Stimulated activated CD8-positive, alpha-beta memory T cell treated with anti-CD3 and anti-CD28 coated beads, Interleukin-7, amount 100 ng/mL, for 1 hour (primary cell): Measurements from ENCODE around the gene PASD1.
"Not testable (repeated sequence)": the region's sequence is repeated elsewhere in the genome, so short reads cannot be mapped to it uniquely, and the experiment has no call there.

Experiments used
- DNase-seq, 2 donors: peaks; one replicate each; pipeline ENCODE4 v3.0.0-alpha.2; 2020; ENCODE audit warnings: low read depth in 2 of 2

Gene PASD1, protein sequence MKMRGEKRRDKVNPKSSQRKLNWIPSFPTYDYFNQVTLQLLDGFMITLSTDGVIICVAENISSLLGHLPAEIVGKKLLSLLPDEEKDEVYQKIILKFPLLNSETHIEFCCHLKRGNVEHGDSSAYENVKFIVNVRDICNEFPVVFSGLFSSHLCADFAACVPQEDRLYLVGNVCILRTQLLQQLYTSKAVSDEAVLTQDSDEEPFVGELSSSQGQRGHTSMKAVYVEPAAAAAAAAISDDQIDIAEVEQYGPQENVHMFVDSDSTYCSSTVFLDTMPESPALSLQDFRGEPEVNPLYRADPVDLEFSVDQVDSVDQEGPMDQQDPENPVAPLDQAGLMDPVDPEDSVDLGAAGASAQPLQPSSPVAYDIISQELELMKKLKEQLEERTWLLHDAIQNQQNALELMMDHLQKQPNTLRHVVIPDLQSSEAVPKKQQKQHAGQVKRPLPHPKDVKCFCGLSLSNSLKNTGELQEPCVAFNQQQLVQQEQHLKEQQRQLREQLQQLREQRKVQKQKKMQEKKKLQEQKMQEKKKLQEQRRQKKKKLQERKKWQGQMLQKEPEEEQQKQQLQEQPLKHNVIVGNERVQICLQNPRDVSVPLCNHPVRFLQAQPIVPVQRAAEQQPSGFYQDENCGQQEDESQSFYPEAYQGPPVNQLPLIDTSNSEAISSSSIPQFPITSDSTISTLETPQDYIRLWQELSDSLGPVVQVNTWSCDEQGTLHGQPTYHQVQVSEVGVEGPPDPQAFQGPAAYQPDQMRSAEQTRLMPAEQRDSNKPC

DNA sequence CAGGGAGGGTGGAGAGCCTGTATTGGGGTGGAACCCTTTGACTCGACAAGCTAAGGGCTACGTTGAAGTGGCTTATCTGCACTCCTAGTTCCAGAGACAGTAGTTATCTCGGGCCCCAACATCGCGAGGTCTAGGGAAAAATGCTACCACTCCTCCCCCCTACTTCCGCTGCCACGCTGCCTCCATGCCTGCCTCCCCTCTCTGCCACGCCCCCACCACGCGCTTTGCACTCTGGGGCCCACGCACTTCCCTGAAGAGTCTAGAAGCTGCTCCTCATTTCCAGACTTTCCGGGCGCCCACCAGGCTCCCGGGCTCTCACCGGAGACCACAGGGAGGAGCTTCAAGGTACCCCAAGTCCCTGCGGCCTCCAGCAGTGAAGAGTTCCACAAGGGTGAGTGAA, at the start of gene PASD1:
Gene PASD1, plus strand, starts transcription at position 227 of the 400 bp plus-strand sequence. CDS start 37,879 bp downstream, outside the sequence.
- no peak for DNase-seq

DNA sequence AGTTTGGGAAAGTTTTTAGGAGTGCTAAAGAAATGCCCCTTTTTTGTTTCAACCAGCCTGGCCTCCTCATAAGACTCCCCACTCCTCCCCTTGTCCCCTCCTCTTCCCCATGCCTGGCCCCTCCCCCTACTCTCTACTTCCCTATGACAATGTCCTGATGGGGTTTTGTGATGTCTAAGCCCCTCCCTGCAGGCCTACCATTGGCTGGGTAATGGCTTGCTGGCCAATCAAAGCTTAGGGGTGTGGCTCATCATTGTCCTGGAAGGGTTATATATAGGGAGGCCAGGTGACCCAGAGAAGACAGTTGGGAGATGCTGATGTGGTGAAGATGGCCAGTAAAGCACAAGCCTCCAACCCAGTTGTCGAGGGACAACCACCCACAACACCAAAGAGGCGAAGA, 48.2 kb upstream of the PASD1 start:
- no peak for DNase-seq

DNA sequence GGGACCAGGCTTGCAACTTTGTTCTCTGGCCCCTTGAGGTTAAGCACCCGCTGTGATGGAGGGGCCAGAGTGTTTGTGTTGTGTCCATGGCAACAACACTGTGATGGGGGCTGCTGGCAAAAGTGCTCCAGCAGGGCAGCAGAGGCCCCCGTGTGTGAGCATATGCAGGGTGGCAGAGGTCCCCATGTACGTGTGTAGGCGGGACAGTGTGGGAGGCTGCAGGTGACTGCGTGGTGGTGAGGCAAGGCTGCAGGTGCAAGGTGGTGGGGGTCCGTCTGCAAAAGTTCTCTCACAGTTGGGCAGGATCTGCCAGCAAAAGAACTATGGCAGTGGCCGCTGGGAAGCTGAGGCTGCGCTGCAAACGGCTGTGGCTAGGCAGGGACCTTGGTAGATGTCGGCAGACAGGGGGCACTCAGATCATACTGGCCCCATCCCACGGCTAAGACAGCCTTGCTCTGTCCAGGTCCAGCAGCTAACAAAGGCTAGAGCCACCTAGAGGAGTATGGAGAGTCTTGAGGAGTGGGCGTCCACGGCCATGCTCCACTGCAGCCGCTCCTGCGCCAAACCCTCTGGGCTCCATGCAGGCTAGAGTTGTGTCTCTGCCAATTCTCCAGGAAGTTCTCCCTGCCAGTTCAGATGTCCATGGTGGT, 46.8 kb upstream of the PASD1 start:
- DNase-seq: no peak

DNA sequence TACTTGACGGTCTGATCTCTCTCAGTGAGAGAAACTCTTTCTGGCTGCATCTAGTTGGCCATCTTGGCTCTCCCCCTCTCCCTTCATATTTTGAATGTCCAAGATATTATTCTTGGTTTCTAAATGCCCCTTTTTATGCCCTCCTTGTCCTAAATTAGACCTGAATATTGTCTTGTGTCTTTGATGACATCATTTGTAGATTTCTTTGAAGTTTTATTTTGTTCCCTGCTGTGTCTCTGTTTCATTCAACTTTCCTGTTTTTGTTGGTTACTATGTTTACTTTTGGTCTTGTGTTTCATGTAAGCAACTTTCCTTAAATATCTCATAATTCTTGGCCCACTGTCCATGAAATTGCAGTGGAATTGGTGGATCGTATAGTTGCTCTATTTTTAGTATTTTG, 46.1 kb upstream of the PASD1 start:
- no peak for DNase-seq

DNA sequence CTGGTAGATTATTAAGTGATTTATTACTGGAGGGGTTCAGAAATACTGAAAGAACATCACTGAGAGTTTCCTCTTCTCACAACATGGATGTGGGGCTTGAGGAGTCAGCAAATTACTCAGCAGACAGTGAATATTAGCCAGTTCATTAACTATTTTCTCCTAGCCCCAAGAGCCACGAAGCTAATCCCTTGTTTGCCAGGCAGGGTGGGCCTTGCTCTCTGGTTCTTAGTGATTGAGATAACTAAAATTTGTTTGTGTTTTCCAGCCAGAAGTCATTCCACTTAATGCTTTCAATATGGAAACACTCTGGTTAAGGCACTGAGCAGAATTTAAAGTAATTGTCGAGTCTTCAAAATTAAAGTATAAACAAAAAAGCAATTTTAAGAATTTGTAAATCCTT, 40.1 kb upstream of the PASD1 start:
- DNase-seq: no peak

DNA sequence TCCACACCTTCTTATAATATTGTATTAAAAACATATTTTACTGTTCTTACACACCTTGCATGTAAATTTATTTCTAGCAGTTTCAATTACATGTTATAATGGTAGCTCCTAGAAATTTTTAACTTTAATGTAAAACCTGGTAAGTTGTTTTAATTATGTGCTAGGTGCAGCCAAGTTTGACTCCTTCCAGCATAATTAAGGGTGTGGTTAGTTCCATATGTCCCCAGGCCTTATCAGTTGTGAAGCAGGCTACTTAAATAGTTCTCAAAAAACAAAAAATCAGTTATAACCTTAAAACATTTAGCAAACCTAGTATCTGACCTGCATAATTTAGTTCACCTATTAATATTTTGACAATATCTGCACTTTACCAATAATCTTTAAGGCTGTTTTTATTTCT, 26.9 kb upstream of the PASD1 start:
- DNase-seq: no peak

DNA sequence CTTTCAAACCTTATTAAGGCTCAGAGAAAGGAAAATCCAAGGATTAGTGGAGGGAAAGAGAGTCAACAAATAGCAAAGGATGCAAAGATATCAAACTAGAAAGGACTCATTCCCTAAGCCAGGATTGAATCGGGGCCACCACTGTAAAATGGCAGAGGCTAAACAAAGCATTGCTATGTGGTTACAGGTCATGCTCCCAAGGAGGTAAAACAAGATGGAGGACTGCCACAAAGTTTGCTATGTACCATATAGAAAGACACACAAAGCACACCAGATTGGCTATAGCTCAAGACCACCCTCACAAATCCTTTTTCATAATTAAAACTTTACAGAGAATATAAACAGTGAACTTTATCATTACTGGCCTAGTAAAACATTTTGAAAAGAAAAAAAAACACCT, 25.9 kb upstream of the PASD1 start:
- no peak for DNase-seq

DNA sequence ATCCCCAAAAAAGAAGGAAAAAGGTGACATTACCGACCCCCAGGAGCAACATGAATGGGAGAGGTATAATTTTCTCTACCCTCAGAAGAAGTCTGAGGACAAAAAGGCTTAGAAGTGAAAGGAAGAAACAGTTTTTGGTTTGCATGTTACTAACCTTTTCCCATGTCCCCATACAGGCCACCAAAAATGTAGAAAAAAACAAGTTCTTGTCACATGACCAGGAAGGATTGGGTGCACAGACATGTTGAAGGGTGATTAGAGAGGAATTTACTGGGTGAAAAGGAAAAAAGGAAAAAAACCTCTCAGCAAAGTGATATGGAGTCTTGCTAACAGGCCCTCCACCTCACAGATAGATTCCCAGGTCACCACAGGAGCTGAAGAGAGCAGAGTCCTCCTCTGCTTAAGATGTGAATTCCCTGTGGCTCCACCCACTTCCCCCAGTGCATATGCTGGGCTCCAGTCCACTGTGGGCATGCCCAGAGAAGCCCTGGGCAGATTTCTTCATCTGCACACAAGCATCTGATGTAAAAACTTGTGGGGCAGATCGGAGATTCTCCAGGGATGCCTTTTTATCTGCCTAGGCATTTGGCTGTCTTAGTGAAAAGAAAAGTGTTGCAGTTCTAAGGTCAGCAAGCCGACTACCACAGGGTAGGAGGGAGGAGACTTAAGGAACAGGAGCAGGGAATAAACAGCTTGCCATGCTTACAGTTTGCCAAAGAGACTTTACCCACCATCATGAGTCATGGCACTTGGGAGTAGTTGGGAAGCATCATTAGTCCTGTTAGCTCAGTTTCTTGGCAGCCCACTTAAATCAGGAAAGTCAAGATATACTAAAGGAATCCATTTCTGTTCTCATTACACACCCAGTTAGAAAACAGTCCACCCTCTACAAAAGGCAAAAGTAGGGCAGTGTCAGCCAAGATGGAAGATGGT, 25.0 kb upstream of the PASD1 start:
- DNase-seq: no peak

DNA sequence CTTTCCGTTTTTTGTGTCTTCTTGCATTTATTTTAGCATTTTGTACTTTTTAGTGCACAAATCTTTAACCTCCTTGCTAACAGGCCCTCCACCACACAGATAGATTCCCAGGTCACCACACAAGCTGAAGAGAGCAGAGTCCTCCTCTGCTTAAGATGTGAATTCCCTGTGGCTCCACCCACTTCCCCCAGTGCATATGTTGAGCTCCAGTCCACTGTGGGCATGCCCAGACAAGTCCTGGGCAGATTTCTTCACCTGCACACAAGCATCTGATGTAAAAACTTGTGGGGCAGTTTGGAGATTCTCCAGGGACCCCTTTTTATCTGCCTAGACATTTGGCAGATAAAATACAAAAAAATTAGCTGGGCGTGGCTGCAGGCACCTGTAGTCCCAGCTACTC, 19.8 kb upstream of the PASD1 start:
- no peak for DNase-seq

DNA sequence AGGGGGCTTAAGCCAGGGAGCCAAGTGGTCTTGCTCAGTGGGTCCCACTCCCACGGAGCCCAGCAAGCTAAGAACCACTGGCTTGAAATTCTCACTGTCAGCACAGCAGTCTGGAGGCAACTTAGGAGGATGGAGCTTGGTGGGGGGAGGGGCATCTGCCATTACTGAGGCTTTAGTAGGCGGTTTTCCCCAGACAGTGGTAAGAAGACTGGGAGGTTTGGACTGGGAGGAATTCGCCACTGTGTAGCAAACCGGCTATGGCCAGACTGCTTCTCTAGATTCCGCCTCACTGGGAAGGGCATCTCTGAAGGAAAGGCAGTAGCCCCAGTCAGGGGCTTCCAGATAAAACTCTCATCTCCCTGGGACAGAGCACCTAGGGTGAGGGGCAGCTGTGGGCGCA, 17.2 kb upstream of the PASD1 start:
- DNase-seq: not testable (repeated sequence)

DNA sequence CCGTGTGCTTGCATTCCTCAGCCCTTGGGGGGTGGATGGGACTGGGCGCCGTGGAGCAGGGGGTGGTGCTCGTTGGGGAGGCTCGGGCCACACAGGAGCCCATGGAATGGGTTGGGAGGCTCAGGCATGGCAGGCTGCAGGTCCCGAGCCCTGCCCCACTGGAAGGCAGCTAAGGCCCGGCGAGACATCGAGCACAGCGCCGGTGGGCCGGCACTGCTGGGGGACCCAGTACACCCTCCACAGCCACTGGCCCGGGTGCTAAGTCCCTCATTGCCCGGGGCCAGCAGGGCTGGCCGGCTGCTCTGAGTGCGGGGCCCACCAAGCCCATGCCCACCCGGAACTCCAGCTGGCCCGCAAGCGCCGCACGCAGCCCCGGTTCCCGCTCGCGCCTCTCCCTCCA, 12.3 kb upstream of the PASD1 start:
- DNase-seq: not testable (repeated sequence)

DNA sequence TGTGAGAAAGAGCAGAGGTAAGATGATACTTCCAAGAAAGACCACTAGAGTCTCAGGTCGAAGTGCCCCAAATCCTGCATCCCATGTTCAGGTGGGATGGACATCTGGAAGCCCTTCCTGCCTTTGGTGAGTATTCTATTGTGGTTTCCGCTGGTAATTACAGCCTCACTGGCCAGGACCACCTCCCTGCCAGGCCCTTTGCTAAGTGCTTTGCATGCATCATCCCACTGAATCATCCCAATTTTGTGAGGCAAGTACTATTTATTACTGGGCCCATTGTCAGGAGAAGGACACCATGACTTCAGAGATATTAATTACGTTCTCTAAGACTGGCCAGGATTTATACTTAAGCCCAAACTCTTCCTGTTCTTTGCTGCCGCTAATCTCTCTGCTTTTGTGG, 10.7 kb upstream of the PASD1 start:
- DNase-seq: no peak

DNA sequence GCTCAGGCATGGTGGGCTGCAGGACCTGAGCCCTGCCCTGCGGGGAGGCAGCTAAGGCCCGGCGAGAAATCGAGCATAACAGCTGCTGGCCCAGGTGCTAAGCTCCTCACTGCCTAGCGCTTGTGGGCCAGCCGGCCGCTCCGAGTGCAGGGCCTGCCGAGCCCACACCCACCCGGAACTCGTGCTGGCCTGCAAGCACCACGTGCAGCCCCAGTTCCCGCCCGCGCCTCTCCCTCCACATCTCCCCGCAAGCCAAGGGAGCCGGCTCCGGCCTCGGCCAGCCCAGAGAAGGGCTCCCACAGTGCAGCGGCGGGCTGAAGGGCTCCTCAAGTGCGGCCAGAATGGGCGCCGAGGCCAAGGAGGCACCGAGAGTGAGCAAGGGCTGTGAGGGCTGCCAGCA, 8.2 kb upstream of the PASD1 start:
- not testable (repeated sequence) for DNase-seq

DNA sequence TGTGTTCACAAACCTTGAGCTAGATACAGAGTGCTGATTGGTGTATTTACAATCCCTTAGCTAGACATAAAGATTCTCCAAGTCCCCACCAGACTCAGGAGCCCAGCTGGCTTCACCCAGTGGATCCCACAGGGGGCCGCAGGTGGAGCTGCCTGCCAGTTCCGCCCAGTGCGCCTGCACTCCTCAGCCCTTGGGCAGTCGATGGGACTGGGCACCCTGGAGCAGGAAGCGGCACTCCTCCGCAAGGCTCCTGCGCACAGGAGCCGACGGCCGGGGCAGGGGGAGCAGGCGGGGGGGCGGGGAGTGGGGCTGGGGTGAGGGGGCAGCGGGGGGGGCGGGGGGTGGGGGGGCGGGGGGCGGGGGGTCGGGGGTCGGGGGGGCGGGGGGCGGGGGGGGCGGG, 990 bp upstream of the PASD1 start:
- not testable (repeated sequence) for DNase-seq

DNA sequence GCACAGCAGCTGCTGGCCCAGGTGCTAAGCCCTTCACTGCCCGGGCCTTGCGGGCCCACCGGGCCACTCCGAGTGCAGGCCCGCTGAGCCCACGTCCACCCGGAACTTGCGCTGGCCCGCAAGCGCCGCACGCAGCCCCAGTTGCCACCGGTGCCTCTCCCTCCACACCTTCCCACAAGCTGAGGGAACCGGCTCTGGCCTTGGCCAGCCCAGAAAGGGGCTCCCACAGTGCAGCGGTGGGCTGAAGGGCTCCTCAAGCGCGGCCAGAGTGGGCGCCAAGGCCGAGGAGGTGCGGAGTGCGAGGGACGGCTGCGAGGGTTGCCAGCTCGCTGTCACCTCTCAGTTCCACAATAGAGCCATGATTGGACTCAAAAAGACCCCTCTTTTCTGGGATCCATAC, 472 bp upstream of the PASD1 start:
- DNase-seq: not testable (repeated sequence)

DNA sequence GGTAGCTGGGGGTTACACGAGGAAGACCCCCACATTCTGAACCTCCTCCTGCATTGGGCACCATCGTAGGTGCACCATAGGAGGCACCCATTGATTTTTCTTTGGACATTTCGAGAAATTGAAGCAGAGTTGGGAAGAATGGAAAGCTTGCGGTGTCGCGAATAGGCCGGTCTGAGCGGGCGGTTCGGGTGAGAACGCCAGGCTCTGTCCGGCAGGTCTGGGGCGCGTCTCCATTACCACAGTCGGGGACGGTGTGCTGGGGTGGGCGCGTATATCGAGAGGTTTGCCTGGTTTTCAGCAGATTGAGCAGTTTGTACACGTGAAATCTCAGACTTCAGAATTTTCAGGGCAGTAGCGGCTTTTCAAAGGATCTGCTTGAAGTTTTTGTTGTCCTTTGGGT, 560 bp downstream of the PASD1 start:
- no peak for DNase-seq

DNA sequence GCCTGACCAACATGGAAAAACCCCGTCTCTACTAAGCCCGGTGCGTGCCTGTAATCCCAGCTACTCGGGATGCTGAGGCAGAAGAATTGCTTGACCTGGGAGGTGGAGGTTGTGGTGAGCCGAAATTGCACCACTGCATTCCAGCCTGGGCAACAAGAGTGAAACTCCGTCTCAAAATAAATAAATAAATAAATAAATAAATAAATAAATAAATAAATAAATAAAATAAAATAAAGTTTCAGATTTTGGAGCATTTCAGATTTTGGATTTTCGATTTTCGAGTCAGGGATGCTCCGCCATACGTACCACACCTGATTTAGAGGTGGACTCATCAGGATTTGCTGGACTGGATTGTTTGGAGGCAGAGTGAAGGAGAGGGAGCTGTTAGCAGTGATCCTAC, 3.4 kb downstream of the PASD1 start:
- not testable (repeated sequence) for DNase-seq

DNA sequence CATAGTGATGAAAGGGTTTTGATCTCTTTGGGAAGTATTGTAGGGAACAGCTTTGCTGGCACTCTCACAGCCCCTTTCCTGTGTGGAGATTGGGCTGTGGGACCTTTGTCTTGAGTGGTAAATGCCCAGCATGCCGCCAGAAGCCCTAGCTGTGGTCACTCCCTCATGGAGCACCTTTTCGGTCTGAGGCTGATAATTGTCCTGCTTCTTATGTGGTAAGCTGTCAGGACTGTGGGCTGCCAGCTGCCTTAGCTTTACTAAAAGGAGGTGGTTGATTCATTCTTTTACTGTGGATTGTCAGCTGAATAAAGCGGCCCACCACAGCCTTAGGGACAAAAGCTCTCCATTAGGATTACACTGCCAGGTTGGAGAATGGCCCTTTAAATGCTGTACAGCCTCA, 7.1 kb downstream of the PASD1 start:
- DNase-seq: no peak

DNA sequence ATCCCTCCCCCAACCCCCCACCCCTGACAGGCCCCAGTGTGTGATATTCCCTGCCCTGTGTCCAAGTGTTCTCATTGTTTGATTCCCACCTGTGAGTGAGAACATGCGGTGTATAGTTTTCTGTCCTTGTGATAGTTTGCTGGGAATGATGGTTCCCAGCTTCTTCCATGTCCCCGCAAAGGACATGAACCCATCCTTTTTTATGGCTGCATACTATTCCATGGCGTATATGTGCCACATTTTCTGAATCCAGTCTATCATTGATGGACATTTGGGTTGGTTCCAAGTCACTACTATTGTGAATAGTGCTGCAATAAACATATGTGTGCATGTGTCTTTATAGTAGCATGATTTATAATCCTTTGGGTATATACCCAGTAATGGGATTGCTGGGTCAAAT, 29.9 kb downstream of the PASD1 start:
- not testable (repeated sequence) for DNase-seq

DNA sequence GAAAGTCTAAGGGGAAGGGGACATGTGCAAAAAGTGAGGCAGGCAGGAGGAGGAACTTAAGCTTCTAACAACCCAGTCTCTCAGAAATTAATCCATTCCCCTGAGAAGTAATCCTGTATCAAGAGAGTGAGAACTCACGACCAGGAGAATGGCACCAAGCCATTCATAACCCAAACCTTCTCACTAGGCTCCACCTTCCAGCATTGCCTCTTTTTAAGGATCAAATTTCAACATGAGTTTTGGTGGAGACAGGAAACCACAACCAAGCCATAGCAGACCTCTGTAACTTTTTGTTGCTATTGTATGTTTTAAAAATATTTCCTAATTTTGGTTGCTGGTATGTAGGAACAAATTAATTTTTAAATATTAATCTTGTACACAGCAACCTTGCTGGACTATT, 32.8 kb downstream of the PASD1 start:
- no peak for DNase-seq

DNA sequence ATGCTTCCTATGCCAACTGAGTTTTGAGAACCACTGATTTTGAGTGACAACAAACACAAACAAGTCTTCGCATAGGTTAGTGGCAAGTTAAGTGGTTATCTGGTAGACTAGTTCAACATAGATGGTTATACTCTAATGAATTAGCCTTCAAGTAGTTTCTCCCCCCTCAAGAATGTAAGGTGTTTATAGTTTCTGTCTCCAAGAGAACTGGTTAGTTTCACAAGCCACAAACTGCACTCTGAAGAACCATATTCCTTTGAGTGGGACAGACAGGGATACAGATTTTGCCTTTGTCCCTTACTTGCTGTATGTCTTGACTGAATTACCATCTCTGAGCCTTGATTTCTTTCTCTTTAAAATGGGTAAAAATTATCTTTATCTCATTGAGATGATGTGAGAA, 41.5 kb downstream of the PASD1 start:
- no peak for DNase-seq

DNA sequence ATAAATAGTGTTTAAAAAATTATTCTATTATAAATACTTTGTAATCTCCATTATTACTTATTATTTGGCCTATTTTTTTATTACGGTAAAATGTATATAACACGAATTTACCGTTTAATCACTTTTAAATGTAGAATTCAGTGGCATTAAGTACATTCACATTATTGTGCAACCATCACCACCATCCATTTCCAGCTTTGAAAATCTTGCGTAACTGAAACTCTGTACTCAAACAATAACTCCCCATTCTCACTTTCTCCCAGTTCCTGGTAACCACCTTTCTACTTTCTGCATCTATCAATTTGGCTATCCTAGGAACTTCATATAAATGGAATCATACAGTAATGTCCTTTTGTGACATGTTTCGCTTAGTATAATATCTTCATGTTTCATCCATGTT, 45.7 kb downstream of the PASD1 start:
- no peak for DNase-seq
